AG09319 (cell line): ENCODE results near the gene FNDC3B.

ENCODE experiments used
- DNase-seq: peaks from one replicate; pipeline ENCODE4 v3.0.0-alpha.2; 2010; ENCODE audit warnings: low read depth; ENCODE audit errors: extremely low read depth
- CTCF ChIP-seq: IDR thresholded peaks from 2 replicates; pipeline ENCODE4 v1.5.1; 2011; ENCODE audit warnings: low read depth, mild to moderate bottlenecking, inconsistent platforms, low read length, moderate library complexity

FNDC3B gene

DNA sequence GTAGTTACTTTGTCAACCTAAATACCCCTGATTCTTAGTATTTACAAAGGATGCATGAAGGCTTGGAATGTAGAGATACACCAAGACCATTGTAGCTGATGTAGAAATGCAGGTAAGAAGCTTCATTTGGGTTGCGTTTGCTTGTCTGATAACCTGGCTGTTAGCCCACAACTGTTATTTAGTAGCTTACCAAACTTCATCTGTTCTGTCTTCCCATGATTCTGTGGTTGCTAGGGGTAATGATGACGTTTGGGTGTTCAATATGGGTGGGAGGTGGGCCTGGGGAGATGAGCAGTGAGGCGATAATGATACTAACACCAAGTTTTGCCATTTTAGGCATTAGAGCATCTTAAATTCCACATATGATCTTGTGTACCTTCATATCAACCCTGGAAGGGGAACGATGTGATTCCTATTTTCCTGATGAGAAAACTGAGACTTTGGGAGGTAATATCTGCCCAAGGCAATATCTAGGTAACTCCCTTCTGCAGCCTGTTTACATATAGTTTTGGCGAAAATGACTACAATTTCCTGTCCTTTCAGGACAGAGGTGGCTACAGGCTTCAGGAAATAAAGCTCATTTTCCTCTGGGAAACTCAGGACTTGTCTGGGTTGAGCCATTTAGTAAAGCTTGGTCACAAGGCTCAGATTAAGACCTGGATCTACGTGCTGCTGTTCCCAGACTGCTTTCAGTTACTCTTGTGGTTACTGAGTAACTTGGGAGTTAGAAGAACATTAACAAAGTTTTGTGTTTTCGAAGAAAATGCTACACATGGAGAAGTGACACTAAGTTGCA, 26.8 kb downstream of the FNDC3B start:
- no peak for TF ChIP-seq CTCF
- no peak for DNase-seq

- DNase-seq = no peak
- TF ChIP-seq CTCF = no peak
Measured at GRCh38 chr3:172066880-172067796, 27.8 kb downstream of the FNDC3B start.

GRCh38 chr3:172067837-172068440, 28.6 kb downstream of the FNDC3B start:
- no peak for DNase-seq
- TF ChIP-seq CTCF = no peak

DNA sequence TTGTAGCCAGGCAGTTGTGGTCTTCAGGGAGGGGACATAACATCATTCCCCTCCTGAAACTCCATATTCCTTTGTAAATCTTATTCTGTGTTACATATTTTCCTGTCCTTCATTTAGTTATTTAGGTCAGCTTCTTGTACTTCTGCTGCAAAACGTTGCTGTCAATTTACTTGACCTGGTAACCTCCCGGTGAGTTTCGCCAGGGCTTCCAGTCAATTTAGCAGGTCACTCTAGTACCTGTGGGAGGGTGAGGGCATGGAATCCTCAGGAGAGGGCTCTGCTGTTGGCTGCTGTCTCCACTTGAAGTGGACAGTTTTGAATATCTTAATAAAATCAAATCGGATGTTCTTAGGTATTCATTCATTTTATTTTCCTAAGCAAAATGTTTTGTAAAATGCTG, 29.6 kb downstream of the FNDC3B start:
- no peak for TF ChIP-seq CTCF
- DNase-seq = no peak

GRCh38 chr3:172069478-172069877, 30.1 kb downstream of the FNDC3B start:
- no peak for TF ChIP-seq CTCF
- DNase-seq = no peak

GRCh38 chr3:172070269-172070668, 30.9 kb downstream of the FNDC3B start:
- no peak for DNase-seq
- no peak for TF ChIP-seq CTCF
